ENCODE data around the gene STK11. TPM values are rescaled to one million over a fixed set of nuclear protein-coding genes. Genes with fewer than 3 reads are reported as not detected.

Gene STK11
- polyA plus RNA-seq, 2 donors, result 38.8 to 61.4 TPM

DNA sequence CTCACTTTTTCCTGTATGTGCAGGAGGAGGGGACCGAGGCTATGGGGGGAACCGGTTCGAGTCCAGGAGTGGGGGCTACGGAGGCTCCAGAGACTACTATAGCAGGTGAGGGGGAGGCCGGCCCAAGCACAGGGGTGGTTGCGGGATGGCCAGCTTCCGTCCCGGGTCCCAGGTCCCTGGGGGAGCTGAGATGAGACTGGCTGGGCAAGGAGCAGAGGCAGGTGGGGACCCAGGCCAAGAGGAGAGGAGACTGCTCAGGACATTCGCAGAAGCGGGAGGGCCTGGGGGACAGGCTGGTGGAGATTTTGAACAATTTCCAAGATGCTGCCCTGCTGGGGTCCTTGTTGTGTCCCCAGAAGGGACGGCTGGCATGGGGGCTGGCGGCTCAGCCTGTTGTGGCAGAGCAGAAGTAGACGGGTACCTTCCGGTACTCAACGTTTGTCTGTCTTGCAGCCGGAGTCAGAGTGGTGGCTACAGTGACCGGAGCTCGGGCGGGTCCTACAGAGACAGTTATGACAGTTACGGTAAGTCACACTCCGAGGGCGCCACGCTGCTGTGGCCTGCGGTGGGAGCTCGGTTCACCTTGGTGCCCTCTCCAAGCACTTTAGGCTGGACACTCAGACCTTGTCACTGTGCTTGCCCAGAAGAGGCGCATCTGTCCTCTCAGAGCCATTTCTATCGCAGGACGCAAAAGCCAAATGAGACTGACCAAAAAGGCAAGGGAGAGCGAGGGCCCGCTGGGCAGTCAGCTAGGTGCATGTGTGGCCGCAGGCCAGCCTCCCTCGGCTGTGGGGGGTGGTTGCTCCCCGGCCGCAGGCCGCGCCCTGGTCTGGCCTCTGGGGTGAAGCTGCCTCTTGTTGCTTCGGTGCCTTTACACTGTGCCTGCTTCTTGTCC, 66.2 kb downstream of the STK11 start:
- peaks cover 3 to 40% of the 10 kb centered on the region in 2 donors for H3K36me3 ChIP-seq (ENCODE audit: control insufficient read depth in 2 of 2, insufficient read depth in 2 of 2, low read length in 1 of 2)
- H3K4me1 ChIP-seq (ENCODE audit: control insufficient read depth in 2 of 2, insufficient read depth in 2 of 2, low read length in 1 of 2), result peaks cover 6 to 55% of the 10 kb centered on the region in 2 donors
- WGBS, 2 donors, result 57 to 61% methylated on average over 34 to 37 of the region's 37 CpGs
- peak overlapping the region in 1 of 2 donors; percentile 100 for H3K27ac ChIP-seq (ENCODE audit: low read depth in 2 of 2, low read length in 1 of 2)
- no peaks in the 10 kb centered on the region for H3K27me3 ChIP-seq (ENCODE audit: control insufficient read depth in 1 of 2, insufficient read depth in 2 of 2, low read length in 2 of 2)
- H3K4me3 ChIP-seq (ENCODE audit: low read depth in 1 of 2, low read length in 2 of 2), result peak overlapping the region; percentile 8 to 59
- H3K9me3 ChIP-seq (ENCODE audit: control insufficient read depth in 2 of 2, insufficient read depth in 1 of 2, low read depth in 1 of 2, low read length in 1 of 2), result no peaks in the 10 kb centered on the region

DNA sequence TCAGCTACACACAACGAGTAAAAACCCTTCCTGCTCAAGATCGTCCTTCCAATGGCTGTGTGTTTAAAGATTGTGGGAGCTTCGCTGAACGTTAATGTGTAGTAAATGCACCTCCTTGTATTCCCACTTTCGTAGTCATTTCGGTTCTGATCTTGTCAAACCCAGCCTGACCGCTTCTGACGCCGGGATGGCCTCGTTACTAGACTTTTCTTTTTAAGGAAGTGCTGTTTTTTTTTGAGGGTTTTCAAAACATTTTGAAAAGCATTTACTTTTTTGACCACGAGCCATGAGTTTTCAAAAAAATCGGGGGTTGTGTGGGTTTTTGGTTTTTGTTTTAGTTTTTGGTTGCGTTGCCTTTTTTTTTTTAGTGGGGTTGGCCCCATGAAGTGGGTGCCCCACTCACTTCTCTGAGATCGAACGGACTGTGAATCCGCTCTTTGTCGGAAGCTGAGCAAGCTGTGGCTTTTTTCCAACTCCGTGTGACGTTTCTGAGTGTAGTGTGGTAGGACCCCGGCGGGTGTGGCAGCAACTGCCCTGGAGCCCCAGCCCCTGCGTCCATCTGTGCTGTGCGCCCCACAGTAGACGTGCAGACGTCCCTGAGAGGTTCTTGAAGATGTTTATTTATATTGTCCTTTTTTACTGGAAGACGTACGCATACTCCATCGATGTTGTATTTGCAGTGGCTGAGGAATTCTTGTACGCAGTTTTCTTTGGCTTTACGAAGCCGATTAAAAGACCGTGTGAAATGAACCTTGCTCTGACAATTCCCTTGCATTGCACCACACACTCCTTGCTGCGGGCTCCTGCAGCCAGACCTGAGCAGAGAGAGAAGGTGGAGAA, 67.1 kb downstream of the STK11 start:
- WGBS, 2 donors, result 58 to 62% methylated on average over 33 of the region's 33 CpGs
- peak overlapping the region; percentile 46 to 100 for H3K27ac ChIP-seq (ENCODE audit: low read depth in 2 of 2, low read length in 1 of 2)
- H3K9me3 ChIP-seq (ENCODE audit: control insufficient read depth in 2 of 2, insufficient read depth in 1 of 2, low read depth in 1 of 2, low read length in 1 of 2), result no peaks in the 10 kb centered on the region
- H3K36me3 ChIP-seq (ENCODE audit: control insufficient read depth in 2 of 2, insufficient read depth in 2 of 2, low read length in 1 of 2), result peaks cover 3 to 43% of the 10 kb centered on the region in 2 donors
- H3K4me1 ChIP-seq (ENCODE audit: control insufficient read depth in 2 of 2, insufficient read depth in 2 of 2, low read length in 1 of 2), result peaks cover 4 to 50% of the 10 kb centered on the region in 2 donors
- no peaks in the 10 kb centered on the region for H3K27me3 ChIP-seq (ENCODE audit: control insufficient read depth in 1 of 2, insufficient read depth in 2 of 2, low read length in 2 of 2)
- peak overlapping the region in 1 of 2 donors; percentile 59 for H3K4me3 ChIP-seq (ENCODE audit: low read depth in 1 of 2, low read length in 2 of 2)

DNA sequence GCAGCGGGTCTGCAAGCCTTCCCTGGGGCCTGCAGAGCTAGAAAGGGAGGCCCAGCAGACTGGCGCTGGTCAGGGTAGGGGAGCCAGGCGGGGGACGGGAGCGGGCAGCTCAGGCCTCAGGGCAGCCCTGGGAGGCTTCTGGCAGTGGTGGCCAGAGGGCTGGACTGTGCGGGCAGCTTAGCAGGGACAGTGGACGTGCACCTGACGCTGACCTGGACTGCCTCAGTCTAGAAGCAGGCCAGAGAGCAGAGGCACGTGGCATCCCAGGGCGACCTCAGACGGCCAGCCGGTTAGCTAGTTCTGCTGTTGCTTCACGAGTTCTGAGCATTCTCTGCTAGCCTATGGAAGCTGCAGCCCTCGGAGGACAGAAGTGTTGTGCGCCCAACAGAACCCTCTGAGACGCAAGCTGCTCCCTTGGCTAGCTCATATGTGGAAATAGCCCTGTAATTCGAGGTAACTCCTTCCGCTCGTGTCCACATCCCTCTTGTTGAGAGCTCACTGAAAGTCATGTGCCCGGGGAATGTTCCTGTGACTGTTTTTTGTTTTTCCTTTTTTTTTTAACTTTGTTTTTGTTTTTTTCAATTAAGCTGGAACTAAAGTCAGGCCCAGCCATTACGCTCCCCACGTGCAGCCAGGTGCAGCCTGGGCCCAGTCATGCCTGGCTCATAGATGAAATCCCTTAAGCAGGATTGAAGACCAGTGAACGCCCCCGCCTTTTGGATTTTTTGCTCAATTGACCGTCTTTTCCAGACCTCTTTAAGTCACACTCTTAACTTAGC, 67.9 kb downstream of the STK11 start:
- H3K4me3 ChIP-seq (ENCODE audit: low read depth in 1 of 2, low read length in 2 of 2), result no peak overlapping the region
- H3K27me3 ChIP-seq (ENCODE audit: control insufficient read depth in 1 of 2, insufficient read depth in 2 of 2, low read length in 2 of 2), result no peaks in the 10 kb centered on the region
- H3K36me3 ChIP-seq (ENCODE audit: control insufficient read depth in 2 of 2, insufficient read depth in 2 of 2, low read length in 1 of 2), result peaks cover 3 to 46% of the 10 kb centered on the region in 2 donors
- WGBS, 2 donors, result 69 to 79% methylated on average over 25 of the region's 25 CpGs
- peak overlapping the region; percentile 46 to 99 for H3K27ac ChIP-seq (ENCODE audit: low read depth in 2 of 2, low read length in 1 of 2)
- no peaks in the 10 kb centered on the region for H3K9me3 ChIP-seq (ENCODE audit: control insufficient read depth in 2 of 2, insufficient read depth in 1 of 2, low read depth in 1 of 2, low read length in 1 of 2)
- peaks cover 0 to 42% of the 10 kb centered on the region in 2 donors for H3K4me1 ChIP-seq (ENCODE audit: control insufficient read depth in 2 of 2, insufficient read depth in 2 of 2, low read length in 1 of 2)

DNA sequence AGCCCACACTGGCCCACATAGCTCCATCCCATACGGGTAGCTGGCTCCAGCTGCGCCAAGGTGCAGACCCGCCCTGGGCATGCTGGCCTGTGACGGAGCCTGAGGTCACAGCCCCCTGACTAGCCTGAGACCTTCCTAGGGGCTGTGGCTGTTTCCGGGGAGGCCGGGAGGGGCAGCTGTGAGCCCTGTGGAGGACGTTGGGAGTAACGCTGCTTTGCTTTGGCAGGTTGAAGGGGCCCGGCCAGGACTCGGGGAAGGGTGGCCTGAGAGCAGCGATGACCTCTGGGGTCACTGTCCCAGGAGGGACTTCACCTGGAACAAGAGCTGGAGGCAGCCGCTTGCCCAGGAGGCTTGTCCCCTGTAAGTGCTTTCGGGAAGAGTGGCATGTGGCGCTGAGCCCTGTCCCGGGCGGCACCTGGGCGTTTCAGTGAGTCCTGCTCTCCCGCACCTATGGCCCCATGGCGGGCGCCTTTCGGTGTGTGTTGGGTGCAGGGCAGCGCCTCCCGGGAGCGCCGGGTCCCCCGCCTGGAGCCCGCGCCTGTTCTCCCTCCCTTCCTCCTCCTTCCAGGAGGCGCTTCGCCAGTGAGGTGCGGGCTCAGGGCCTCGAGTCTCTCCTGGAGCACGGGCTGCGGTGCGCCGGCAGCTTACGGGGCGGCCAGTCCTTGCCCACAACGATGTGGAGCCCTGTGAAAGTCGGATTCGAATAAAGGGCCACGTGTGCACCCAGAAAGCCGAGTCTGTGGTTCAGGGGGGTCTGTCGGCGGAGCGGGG, 68.7 kb downstream of the STK11 start:
- H3K4me3 ChIP-seq (ENCODE audit: low read depth in 1 of 2, low read length in 2 of 2), result peak overlapping the region; percentile 51 to 76
- H3K27me3 ChIP-seq (ENCODE audit: control insufficient read depth in 1 of 2, insufficient read depth in 2 of 2, low read length in 2 of 2), result no peaks in the 10 kb centered on the region
- peak overlapping the region; percentile 99 for H3K27ac ChIP-seq (ENCODE audit: low read depth in 2 of 2, low read length in 1 of 2)
- H3K4me1 ChIP-seq (ENCODE audit: control insufficient read depth in 2 of 2, insufficient read depth in 2 of 2, low read length in 1 of 2), result peaks cover 0 to 39% of the 10 kb centered on the region in 2 donors
- WGBS, 2 donors, result 52 to 64% methylated on average over 41 to 46 of the region's 46 CpGs
- H3K36me3 ChIP-seq (ENCODE audit: control insufficient read depth in 2 of 2, insufficient read depth in 2 of 2, low read length in 1 of 2), result peaks cover 8 to 53% of the 10 kb centered on the region in 2 donors
- no peaks in the 10 kb centered on the region for H3K9me3 ChIP-seq (ENCODE audit: control insufficient read depth in 2 of 2, insufficient read depth in 1 of 2, low read depth in 1 of 2, low read length in 1 of 2)

DNA sequence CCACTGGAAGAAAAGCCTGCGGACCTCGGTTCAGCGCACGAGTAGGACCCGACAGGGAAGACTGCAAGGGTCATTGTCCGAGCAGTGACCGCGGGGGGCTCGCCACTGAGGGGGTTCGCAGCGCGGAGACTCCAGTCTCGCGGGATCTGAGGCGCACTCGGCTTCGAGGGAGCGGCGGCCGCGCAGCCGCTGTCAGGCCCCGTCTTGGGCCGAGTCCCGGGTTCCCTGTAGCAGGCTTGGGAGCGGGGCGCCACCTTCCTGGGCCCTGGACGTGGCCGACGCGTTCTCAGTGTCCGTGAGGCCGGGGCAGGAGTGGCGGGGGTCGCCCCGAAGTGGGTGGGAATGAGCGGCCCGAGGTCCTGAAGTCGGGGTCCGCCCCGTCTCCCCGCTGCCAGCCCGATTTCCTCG, 69.3 kb downstream of the STK11 start:
- Histone ChIP-seq H3K4me3 (ENCODE audit: low read depth in 1 of 2, low read length in 2 of 2) (peak overlapping the region; percentile 51 to 76), H3K9me3 (ENCODE audit: control insufficient read depth in 2 of 2, insufficient read depth in 1 of 2, low read depth in 1 of 2, low read length in 1 of 2) (no peaks in the 10 kb centered on the region), H3K27ac (ENCODE audit: low read depth in 2 of 2, low read length in 1 of 2) (peak overlapping the region; percentile 99), H3K4me1 (ENCODE audit: control insufficient read depth in 2 of 2, insufficient read depth in 2 of 2, low read length in 1 of 2) (peaks cover 0 to 39% of the 10 kb centered on the region in 2 donors), H3K36me3 (ENCODE audit: control insufficient read depth in 2 of 2, insufficient read depth in 2 of 2, low read length in 1 of 2) (peaks cover 10 to 57% of the 10 kb centered on the region in 2 donors), H3K27me3 (ENCODE audit: control insufficient read depth in 1 of 2, insufficient read depth in 2 of 2, low read length in 2 of 2) (no peaks in the 10 kb centered on the region)
- WGBS, 2 donors, result 18 to 19% methylated on average over 33 to 44 of the region's 44 CpGs

DNA sequence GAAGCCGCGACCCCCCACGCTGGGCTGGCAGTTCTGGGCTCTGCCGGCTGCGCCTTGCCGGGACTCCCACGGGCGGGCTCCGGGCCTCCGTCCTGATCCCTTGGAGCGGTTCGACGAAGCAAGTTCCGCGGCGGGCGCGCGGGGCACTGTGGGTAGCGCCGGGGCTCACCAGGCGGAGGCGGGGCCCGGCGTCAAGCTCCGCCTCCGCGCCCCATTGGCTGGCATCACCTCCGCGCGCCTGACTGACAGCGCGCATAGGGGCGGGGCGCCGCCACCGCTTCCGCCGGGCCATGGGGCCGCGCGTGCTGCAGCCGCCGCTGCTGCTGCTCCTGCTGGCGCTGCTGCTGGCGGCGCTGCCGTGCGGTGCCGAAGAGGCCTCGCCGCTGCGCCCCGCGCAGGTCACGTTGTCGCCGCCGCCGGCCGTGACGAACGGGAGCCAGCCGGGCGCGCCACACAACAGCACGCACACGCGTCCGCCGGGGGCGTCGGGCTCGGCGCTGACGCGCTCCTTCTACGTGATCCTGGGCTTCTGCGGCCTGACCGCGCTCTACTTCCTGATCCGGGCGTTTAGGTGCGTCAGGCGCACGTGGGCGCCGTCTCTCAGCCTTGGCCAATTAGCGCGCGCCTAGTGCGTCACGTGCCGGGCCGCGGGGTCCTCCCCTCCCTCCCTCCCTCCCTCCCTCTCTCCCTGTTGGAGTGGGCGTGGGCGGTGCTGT, 69.8 kb downstream of the STK11 start, which contains the start of gene FAM174C:
TSS of gene FAM174C (plus strand) at position 271 of the 716 bp plus-strand sequence. CDS start at position 291, 20 bp downstream.
- Histone ChIP-seq H3K27ac (ENCODE audit: low read depth in 2 of 2, low read length in 1 of 2) (peak within 1 kb of the TSS; percentile 99), H3K4me1 (ENCODE audit: control insufficient read depth in 2 of 2, insufficient read depth in 2 of 2, low read length in 1 of 2) (peaks cover 0 to 39% of the 10 kb centered on the region in 2 donors), H3K9me3 (ENCODE audit: control insufficient read depth in 2 of 2, insufficient read depth in 1 of 2, low read depth in 1 of 2, low read length in 1 of 2) (no peaks in the 10 kb centered on the region), H3K27me3 (ENCODE audit: control insufficient read depth in 1 of 2, insufficient read depth in 2 of 2, low read length in 2 of 2) (no peaks in the 10 kb centered on the region), H3K36me3 (ENCODE audit: control insufficient read depth in 2 of 2, insufficient read depth in 2 of 2, low read length in 1 of 2) (peaks cover 10 to 61% of the 10 kb centered on the region in 2 donors), H3K4me3 (ENCODE audit: low read depth in 1 of 2, low read length in 2 of 2) (peak within 1 kb of the TSS; percentile 51 to 76)
- 0 to 1% methylated on average over 85 to 98 of the region's 98 CpGs for WGBS, 2 donors

DNA sequence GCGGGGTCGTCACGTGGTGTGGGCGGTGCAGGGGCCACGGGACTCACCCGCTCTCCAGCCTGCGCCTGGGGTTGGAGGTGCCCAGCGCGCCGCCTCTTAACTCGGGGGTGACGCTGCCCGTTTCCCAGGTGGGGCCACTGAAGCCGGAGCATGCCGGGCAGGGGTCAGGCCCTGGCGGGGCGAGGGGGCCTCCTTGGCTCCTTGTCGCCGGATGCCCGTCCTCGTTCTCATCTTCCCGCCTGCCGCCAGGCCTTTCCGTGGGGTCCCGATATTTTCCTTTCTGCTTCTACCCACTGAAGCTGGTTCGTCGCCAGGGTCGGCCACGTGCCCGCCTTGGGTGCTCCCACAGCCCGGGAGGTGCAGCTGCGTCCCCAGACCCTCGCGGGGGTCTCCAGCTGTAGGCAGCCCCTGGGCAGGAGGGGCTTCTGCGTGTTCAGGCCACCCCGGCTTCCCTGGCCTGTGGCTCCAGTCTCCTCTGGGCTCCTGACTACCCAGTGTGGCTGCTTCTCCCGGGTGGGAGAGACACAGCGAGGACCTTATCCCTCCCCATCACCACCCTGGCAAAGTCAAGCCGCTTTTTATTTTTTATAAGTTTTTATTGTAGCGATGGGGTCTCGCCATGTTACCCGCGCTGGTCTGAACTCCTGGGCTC, 70.5 kb downstream of the STK11 start:
- Histone ChIP-seq H3K36me3 (ENCODE audit: control insufficient read depth in 2 of 2, insufficient read depth in 2 of 2, low read length in 1 of 2) (peaks cover 10 to 57% of the 10 kb centered on the region in 2 donors), H3K4me3 (ENCODE audit: low read depth in 1 of 2, low read length in 2 of 2) (peak overlapping the region; percentile 51 to 76), H3K27ac (ENCODE audit: low read depth in 2 of 2, low read length in 1 of 2) (peak overlapping the region; percentile 99), H3K9me3 (ENCODE audit: control insufficient read depth in 2 of 2, insufficient read depth in 1 of 2, low read depth in 1 of 2, low read length in 1 of 2) (no peaks in the 10 kb centered on the region), H3K27me3 (ENCODE audit: control insufficient read depth in 1 of 2, insufficient read depth in 2 of 2, low read length in 2 of 2) (no peaks in the 10 kb centered on the region), H3K4me1 (ENCODE audit: control insufficient read depth in 2 of 2, insufficient read depth in 2 of 2, low read length in 1 of 2) (peaks cover 0 to 34% of the 10 kb centered on the region in 2 donors)
- WGBS, 2 donors, result 6 to 8% methylated on average over 41 to 43 of the region's 43 CpGs

DNA sequence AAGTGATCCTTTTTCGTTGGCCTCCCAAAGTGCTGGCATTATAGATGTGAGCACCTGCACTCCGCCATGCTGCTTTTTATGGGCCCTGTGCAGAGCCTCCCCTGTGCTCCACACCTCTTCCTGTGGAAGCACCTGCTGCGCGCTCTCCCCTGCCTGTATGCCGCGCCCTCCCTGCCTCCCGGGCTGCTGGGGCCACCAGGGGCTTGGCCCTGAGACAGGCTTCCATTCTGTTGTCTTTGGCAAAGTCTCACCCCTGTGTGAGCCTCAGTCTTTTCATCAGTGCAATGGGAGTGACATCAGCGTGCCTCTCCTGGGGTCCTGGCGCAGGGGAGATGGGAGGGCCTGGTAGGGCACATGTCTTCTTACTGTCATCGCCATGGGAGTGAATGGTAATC, 71.0 kb downstream of the STK11 start:
- H3K36me3 ChIP-seq (ENCODE audit: control insufficient read depth in 2 of 2, insufficient read depth in 2 of 2, low read length in 1 of 2), result peaks cover 10 to 52% of the 10 kb centered on the region in 2 donors
- no peak overlapping the region for H3K4me3 ChIP-seq (ENCODE audit: low read depth in 1 of 2, low read length in 2 of 2)
- peaks cover 0 to 29% of the 10 kb centered on the region in 2 donors for H3K4me1 ChIP-seq (ENCODE audit: control insufficient read depth in 2 of 2, insufficient read depth in 2 of 2, low read length in 1 of 2)

More for the DNA sequence above, 71.0 kb downstream of the STK11 start:
- no peaks in the 10 kb centered on the region for H3K9me3 ChIP-seq (ENCODE audit: control insufficient read depth in 2 of 2, insufficient read depth in 1 of 2, low read depth in 1 of 2, low read length in 1 of 2)
- H3K27me3 ChIP-seq (ENCODE audit: control insufficient read depth in 1 of 2, insufficient read depth in 2 of 2, low read length in 2 of 2), result no peaks in the 10 kb centered on the region
- peak overlapping the region in 1 of 2 donors; percentile 99 for H3K27ac ChIP-seq (ENCODE audit: low read depth in 2 of 2, low read length in 1 of 2)
- WGBS, 2 donors, result 51 to 56% methylated on average over 10 of the region's 10 CpGs

All from esophagus (tissue), 2 donors.